Neural progenitor cell (in vitro differentiated cells): ENCODE measurements around the gene UPK3A. TPM values are rescaled to one million over a fixed set of nuclear protein-coding genes. Genes with fewer than 3 reads are reported as not detected.

Experiments
- DNase-seq: peaks from one replicate; pipeline ENCODE4 v3.0.0-alpha.2; 2016; ENCODE audit warnings: low spot score
- H2AFZ ChIP-seq: fragments of 200-600 bp; sonication (generic); replicated peaks from 2 replicates; pipeline ENCODE4 v1.6.1; 2016; ENCODE audit warnings: antibody characterized with exemption
- H3F3A ChIP-seq: fragments of 200-600 bp; sonication (generic); 2 replicates; pipeline ENCODE4 v1.6.1; 2016; ENCODE audit warnings: antibody characterized with exemption, low read depth
- H3K27ac ChIP-seq: fragments of 200-600 bp; sonication (generic); 2 replicates; pipeline ENCODE4 v1.5.1; 2016; ENCODE audit warnings: mild to moderate bottlenecking
- H3K27me3 ChIP-seq: fragments of 200-600 bp; sonication (generic); 2 replicates; pipeline ENCODE4 v1.6.1; 2016; ENCODE audit warnings: mild to moderate bottlenecking, moderate library complexity
- H3K36me3 ChIP-seq: fragments of 200-600 bp; sonication (generic); 2 replicates; pipeline ENCODE4 v1.5.1; 2016
- H3K4me1 ChIP-seq: fragments of 200-600 bp; sonication (generic); 2 replicates; pipeline ENCODE4 v1.6.1; 2016; ENCODE audit warnings: mixed run types
- H3K4me2 ChIP-seq: fragments of 200-600 bp; sonication (generic); 2 replicates; pipeline ENCODE4 v1.6.1; 2016
- H3K4me3 ChIP-seq: fragments of 200-600 bp; sonication (generic); 2 replicates; pipeline ENCODE4 v1.5.1; 2016
- H3K79me2 ChIP-seq: fragments of 200-600 bp; sonication (generic); 2 replicates; pipeline ENCODE4 v1.6.1; 2016; ENCODE audit warnings: low read depth
- H3K9ac ChIP-seq: fragments of 200-600 bp; sonication (generic); 2 replicates; pipeline ENCODE4 v1.6.1; 2016
- H3K9me3 ChIP-seq: fragments of 200-600 bp; sonication (generic); 2 replicates; pipeline ENCODE4 v1.5.1; 2016; ENCODE audit warnings: low read depth
- H4K20me1 ChIP-seq: fragments of 200-600 bp; sonication (generic); 2 replicates; pipeline ENCODE4 v1.6.1; 2016; ENCODE audit warnings: low read depth
- H3K27ac Mint-ChIP-seq: 3 replicates; pipeline ENCODE4 v1.8.0; 2021; ENCODE audit warnings: mixed read lengths
- H3K27me3 Mint-ChIP-seq: 2 replicates; pipeline ENCODE4 v1.8.0; 2022; ENCODE audit warnings: low read depth, mild to moderate bottlenecking, inconsistent platforms, moderate library complexity, mixed read lengths; ENCODE audit not compliant: insufficient read depth
- H3K36me3 Mint-ChIP-seq: 3 replicates; pipeline ENCODE4 v1.8.0; 2021; ENCODE audit warnings: mixed read lengths
- H3K4me1 Mint-ChIP-seq: 3 replicates; pipeline ENCODE4 v1.8.0; 2021; ENCODE audit warnings: mixed read lengths
- H3K4me3 Mint-ChIP-seq: 3 replicates; pipeline ENCODE4 v1.8.0; 2021; ENCODE audit warnings: mild to moderate bottlenecking, moderate library complexity, mixed read lengths
- H3K9me3 Mint-ChIP-seq: 3 replicates; pipeline ENCODE4 v1.8.0; 2020; ENCODE audit warnings: mixed read lengths
- EZH2 ChIP-seq: fragments of 200-600 bp; sonication (generic); IDR thresholded peaks from 2 replicates; pipeline ENCODE4 v1.6.1; 2017; ENCODE audit warnings: antibody characterized with exemption, mild to moderate bottlenecking, moderate library complexity
- EZH2phosphoT487 ChIP-seq: fragments of 200-600 bp; sonication (generic); IDR thresholded peaks from 2 replicates; pipeline ENCODE4 v1.6.1; 2017; ENCODE audit warnings: antibody characterized with exemption
- total RNA-seq: library from RNA; depleted of rRNA; stranded (reverse); fragments of >200 nt; gene quantifications from 2 replicates; pipeline ENCODE4 v1.2.3, GENCODE V29; 2015; ENCODE audit warnings: low replicate concordance
- TF ChIP-seq, protein P1 (sequence below): fragments of 200-600 bp; sonication (generic); IDR thresholded peaks from 2 replicates; pipeline ENCODE4 v1.5.1; 2017; ENCODE audit warnings: antibody characterized with exemption, mild to moderate bottlenecking

UPK3A gene
- total RNA-seq, 1 donor from 2014 or later: not detected

DNA sequence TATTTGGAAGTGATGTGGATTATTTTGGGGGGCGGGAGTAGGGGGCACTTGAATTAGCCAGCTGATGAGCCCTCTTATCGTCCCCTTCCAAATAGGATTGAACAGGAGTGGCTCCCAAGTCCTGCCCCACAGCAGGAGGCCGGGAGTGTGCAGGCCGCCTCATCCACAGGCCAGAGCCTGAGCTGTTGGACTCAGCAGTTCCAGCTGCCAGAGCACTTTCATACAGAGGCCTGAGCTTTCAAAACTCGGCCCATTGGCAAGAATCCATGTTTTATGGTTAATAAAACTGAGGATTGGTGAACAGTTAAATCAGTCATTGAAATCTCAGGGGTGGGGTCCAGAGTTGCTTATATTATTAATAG, 34.6 kb downstream of the UPK3A start:
- Histone ChIP-seq H3K9me3 (no peaks in the 10 kb centered on the region), H2AFZ (no peak overlapping the region), H3K9ac (no peak overlapping the region), H3K4me3 (no peak overlapping the region), H3K36me3 (no peaks in the 10 kb centered on the region), H3F3A (peaks cover 8% of the 10 kb centered on the region), H3K79me2 (peaks cover 61% of the 10 kb centered on the region), H3K27me3 (no peaks in the 10 kb centered on the region), H3K27ac (no peak overlapping the region), H4K20me1 (peaks cover 36% of the 10 kb centered on the region), H3K4me2 (peak overlapping the region; percentile 10), H3K4me1 (peaks cover 19% of the 10 kb centered on the region)
- peaks cover 35% of the 10 kb centered on the region for H3K4me1 Mint-ChIP-seq
- H3K27ac Mint-ChIP-seq: peak overlapping the region; percentile 83
- H3K9me3 Mint-ChIP-seq: no peaks in the 10 kb centered on the region
- H3K36me3 Mint-ChIP-seq: peaks cover 10% of the 10 kb centered on the region
- TF ChIP-seq, protein P1, sequence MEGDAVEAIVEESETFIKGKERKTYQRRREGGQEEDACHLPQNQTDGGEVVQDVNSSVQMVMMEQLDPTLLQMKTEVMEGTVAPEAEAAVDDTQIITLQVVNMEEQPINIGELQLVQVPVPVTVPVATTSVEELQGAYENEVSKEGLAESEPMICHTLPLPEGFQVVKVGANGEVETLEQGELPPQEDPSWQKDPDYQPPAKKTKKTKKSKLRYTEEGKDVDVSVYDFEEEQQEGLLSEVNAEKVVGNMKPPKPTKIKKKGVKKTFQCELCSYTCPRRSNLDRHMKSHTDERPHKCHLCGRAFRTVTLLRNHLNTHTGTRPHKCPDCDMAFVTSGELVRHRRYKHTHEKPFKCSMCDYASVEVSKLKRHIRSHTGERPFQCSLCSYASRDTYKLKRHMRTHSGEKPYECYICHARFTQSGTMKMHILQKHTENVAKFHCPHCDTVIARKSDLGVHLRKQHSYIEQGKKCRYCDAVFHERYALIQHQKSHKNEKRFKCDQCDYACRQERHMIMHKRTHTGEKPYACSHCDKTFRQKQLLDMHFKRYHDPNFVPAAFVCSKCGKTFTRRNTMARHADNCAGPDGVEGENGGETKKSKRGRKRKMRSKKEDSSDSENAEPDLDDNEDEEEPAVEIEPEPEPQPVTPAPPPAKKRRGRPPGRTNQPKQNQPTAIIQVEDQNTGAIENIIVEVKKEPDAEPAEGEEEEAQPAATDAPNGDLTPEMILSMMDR: no peak
- no peak for TF ChIP-seq EZH2
- H3K4me3 Mint-ChIP-seq: peak overlapping the region; percentile 39
- DNase-seq: peak; percentile 74
- H3K27me3 Mint-ChIP-seq: no peaks in the 10 kb centered on the region

DNA sequence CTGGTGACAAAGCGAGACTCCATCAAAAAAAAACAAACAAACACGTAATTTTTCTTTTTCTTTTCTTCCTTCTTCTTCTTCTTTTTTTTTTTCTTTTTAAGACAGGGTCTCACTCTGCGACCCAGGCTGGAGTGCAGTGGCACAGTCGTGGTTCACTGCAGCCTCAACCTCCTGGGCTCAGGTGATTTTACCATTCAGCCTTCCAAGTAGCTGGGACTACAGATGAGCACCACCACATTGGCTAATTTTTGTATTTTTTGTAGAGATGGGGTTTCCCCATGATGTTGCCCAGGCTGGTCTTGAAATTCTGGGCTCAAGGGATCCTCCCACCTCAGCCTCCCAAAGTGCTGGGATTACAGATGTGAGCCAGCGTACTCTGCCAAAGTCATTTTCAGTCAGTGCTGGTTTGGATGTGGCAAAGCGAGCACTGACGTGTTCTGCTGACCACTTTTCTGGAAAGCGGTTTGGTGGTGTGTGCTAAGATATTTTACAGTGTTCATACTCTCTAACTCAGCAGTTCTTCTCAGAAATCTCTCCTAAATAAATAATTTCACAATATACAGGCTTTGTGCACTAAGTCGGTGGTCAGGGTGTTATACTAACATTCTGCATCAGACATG, 35.7 kb downstream of the UPK3A start:
- Histone ChIP-seq H3F3A (peaks cover 8% of the 10 kb centered on the region), H3K36me3 (no peaks in the 10 kb centered on the region), H3K4me3 (no peak overlapping the region), H3K27ac (no peak overlapping the region), H3K27me3 (no peaks in the 10 kb centered on the region), H3K4me1 (peaks cover 19% of the 10 kb centered on the region), H3K4me2 (no peak overlapping the region), H4K20me1 (peaks cover 36% of the 10 kb centered on the region), H3K79me2 (peaks cover 50% of the 10 kb centered on the region), H2AFZ (no peak overlapping the region), H3K9me3 (no peaks in the 10 kb centered on the region), H3K9ac (no peak overlapping the region)
- DNase-seq: no peak
- H3K27ac Mint-ChIP-seq: no peak overlapping the region
- H3K4me3 Mint-ChIP-seq: no peak overlapping the region
- TF ChIP-seq EZH2: no peak
- TF ChIP-seq, protein P1: no peak
- no peak for TF ChIP-seq EZH2phosphoT487
- no peaks in the 10 kb centered on the region for H3K9me3 Mint-ChIP-seq
- H3K4me1 Mint-ChIP-seq: peaks cover 35% of the 10 kb centered on the region
- H3K36me3 Mint-ChIP-seq: peaks cover 15% of the 10 kb centered on the region
- H3K27me3 Mint-ChIP-seq: peaks cover 2% of the 10 kb centered on the region

DNA sequence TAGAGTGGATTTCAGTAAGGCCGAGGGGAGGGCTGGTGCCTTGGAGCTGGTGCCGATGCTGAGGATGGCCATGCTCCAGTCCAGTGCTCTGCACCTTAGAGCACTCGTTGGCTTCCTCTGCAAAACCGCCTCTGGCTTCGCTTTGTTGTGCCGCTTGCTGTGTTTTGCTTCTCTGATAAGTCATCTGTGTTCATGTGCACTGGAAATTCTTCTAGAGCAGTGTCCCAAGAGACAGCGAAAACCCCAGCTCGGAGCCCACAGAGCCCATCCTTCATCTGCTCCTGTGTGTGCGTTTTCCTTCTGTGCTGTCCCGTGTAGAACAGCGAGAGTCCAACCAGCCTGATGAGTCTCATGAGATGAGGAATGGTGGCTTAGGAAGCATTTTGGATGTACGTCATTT, 37.1 kb downstream of the UPK3A start:
- Histone ChIP-seq H3K4me1 (peaks cover 19% of the 10 kb centered on the region), H2AFZ (no peak overlapping the region), H3K4me2 (no peak overlapping the region), H3K9ac (no peak overlapping the region), H3K27ac (no peak overlapping the region), H3K4me3 (no peak overlapping the region), H3K9me3 (no peaks in the 10 kb centered on the region), H3F3A (peaks cover 8% of the 10 kb centered on the region), H3K36me3 (no peaks in the 10 kb centered on the region), H3K79me2 (peaks cover 44% of the 10 kb centered on the region), H3K27me3 (no peaks in the 10 kb centered on the region), H4K20me1 (peaks cover 36% of the 10 kb centered on the region)
- no peaks in the 10 kb centered on the region for H3K9me3 Mint-ChIP-seq
- DNase-seq: no peak
- peaks cover 31% of the 10 kb centered on the region for H3K4me1 Mint-ChIP-seq
- no peak overlapping the region for H3K4me3 Mint-ChIP-seq
- peaks cover 19% of the 10 kb centered on the region for H3K36me3 Mint-ChIP-seq
- no peak for TF ChIP-seq EZH2
- H3K27ac Mint-ChIP-seq: no peak overlapping the region
- peaks cover 2% of the 10 kb centered on the region for H3K27me3 Mint-ChIP-seq

DNA sequence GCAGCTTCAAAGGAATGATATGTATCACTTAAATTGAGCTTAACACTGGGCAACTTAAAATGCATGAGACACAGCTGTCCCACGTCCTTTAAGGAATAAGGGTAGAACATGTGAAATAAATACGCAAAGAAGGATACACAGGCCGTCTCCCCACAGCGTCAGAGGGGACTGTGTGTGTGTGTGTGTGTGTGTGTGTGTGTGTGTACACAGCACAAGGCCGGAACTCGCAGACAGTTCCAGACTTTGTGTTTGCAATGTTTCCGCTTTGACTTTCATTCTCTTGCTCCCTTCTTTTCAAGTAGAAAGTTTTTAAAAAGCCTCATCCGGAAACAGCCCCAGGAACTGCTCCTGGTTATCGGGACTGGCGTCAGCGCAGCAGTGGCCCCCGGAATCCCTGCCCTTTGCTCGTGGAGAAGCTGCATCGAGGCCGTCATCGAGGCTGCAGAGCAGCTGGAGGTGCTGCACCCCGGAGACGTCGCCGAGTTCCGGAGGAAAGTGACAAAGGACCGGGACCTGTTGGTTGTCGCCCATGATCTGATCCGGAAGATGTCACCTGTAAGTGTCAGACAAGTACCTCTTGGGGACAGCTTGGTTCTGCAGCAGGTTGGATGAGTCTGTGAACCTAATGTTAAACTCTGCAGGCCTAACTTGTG, 38.2 kb downstream of the UPK3A start:
- H3K4me3 Mint-ChIP-seq: no peak overlapping the region
- Histone ChIP-seq H3K27ac (no peak overlapping the region), H3K27me3 (no peaks in the 10 kb centered on the region), H4K20me1 (peaks cover 27% of the 10 kb centered on the region), H3K79me2 (peaks cover 37% of the 10 kb centered on the region), H3K4me2 (no peak overlapping the region), H3K9me3 (no peaks in the 10 kb centered on the region), H3K36me3 (no peaks in the 10 kb centered on the region), H3K4me1 (peaks cover 19% of the 10 kb centered on the region), H3F3A (peaks cover 8% of the 10 kb centered on the region), H2AFZ (no peak overlapping the region), H3K4me3 (no peak overlapping the region), H3K9ac (no peak overlapping the region)
- peaks cover 22% of the 10 kb centered on the region for H3K36me3 Mint-ChIP-seq
- no peak overlapping the region for H3K27ac Mint-ChIP-seq
- no peak for DNase-seq
- TF ChIP-seq EZH2phosphoT487: no peak
- peaks cover 5% of the 10 kb centered on the region for H3K27me3 Mint-ChIP-seq
- H3K4me1 Mint-ChIP-seq: peaks cover 24% of the 10 kb centered on the region
- H3K9me3 Mint-ChIP-seq: no peaks in the 10 kb centered on the region
